B cell (primary cell): ENCODE measurements around the gene NLRP9. TPM values are rescaled to one million over a fixed set of nuclear protein-coding genes. Genes with fewer than 3 reads are reported as not detected.

Experiments used
- ATAC-seq: fragments of 200-7000 bp; cut with Tn5 transposase; one replicate; pipeline ENCODE4 v1.10.0; 2021; ENCODE audit warnings: low read depth, mild to moderate bottlenecking, moderate number of reproducible peaks, moderate library complexity
- CTCF ChIA-PET: fragments of 350-600 bp; sonication (Branson Sonifier 250); formaldehyde crosslinking; loops from one replicate; lab custom pipeline; 2021; ENCODE audit warnings: antibody characterized with exemption, inconsistent platforms; lab: Charles Lee
- POLR2A ChIA-PET: fragments of 350-600 bp; sonication (Branson Sonifier 250); formaldehyde crosslinking; loops from one replicate; lab custom pipeline; 2021; ENCODE audit warnings: antibody characterized with exemption; lab: Charles Lee
- DNase-seq: peaks from one replicate; pipeline ENCODE4 v3.0.0; 2013
- H2AFZ ChIP-seq: 2 replicates; pipeline ENCODE4 v1.6.1; 2012; ENCODE audit warnings: mild to moderate bottlenecking, low read depth, low read length; ENCODE audit not compliant: insufficient read depth, poor library complexity, severe bottlenecking
- H3K27ac ChIP-seq, 2 donors: 1 replicate in 1 of 2; 2 replicates in 1 of 2; pipeline ENCODE4 v1.5.1; 2012 to 2013; ENCODE audit warnings: low read length in 2 of 2, mild to moderate bottlenecking in 2 of 2, moderate library complexity in 1 of 2
- H3K27me3 ChIP-seq, 4 experiments: fragments of 200-600 bp in 1 of 4; sonication (generic) in 1 of 4; replicated peaks in 1 of 4; 1 replicate in 2 of 4; 2 replicates in 2 of 4; pipeline versions ENCODE4 v1.6.1 to v1.7.0; 2013 to 2016; ENCODE audit warnings: low read length in 3 of 4, mild to moderate bottlenecking in 2 of 4, mixed read lengths in 1 of 4, moderate library complexity in 1 of 4; ENCODE audit not compliant: insufficient read depth in 4 of 4, control insufficient read depth in 3 of 4; ENCODE audit errors: control extremely low read depth in 1 of 4
- H3K36me3 ChIP-seq, 2 experiments: replicated peaks in 1 of 2; 1 replicate in 1 of 2; 2 replicates in 1 of 2; pipeline versions ENCODE4 v1.6.1 to v1.7.1; 2013; ENCODE audit warnings: low read length in 1 of 2; ENCODE audit not compliant: insufficient read depth in 2 of 2, control insufficient read depth in 1 of 2; ENCODE audit errors: control extremely low read depth in 1 of 2, extremely low read depth in 1 of 2
- H3K4me1 ChIP-seq, 2 donors: fragments of 200-600 bp in 1 of 2; sonication (generic) in 1 of 2; 1 replicate in 1 of 2; 2 replicates in 1 of 2; pipeline versions ENCODE4 v1.5.1 to v1.6.1; 2013 to 2017; ENCODE audit warnings: low read length in 2 of 2; ENCODE audit not compliant: control insufficient read depth in 2 of 2, insufficient read depth in 2 of 2
- H3K4me2 ChIP-seq: replicated peaks from 2 replicates; pipeline ENCODE3; 2012; ENCODE audit warnings: mild to moderate bottlenecking, low read depth, low read length; ENCODE audit not compliant: poor library complexity, severe bottlenecking
- H3K4me3 ChIP-seq, 5 experiments: fragments of 200-600 bp in 1 of 5; sonication (generic) in 1 of 5; 1 replicate in 3 of 5; 2 replicates in 2 of 5; pipeline versions ENCODE4 v1.5.1 to v1.7.0; 2011 to 2016; ENCODE audit warnings: low read length in 4 of 5, mild to moderate bottlenecking in 4 of 5, low read depth in 2 of 5, control low read depth in 1 of 5, moderate library complexity in 1 of 5; ENCODE audit not compliant: insufficient read depth in 1 of 5; ENCODE audit errors: control extremely low read depth in 1 of 5, extremely low read depth in 1 of 5
- H3K79me2 ChIP-seq: fragments of 200-600 bp; sonication (generic); one replicate; pipeline ENCODE4 v1.6.0; 2016; ENCODE audit warnings: low read length; ENCODE audit not compliant: control insufficient read depth, insufficient read depth
- H3K9ac ChIP-seq: fragments of 200-600 bp; sonication (generic); 2 replicates; pipeline ENCODE4 v1.6.1; 2017; ENCODE audit warnings: mild to moderate bottlenecking, low read length, moderate library complexity
- H3K9me3 ChIP-seq, 3 donors: one replicate each; pipeline versions ENCODE4 v1.6.1 to v1.7.1; 2013; ENCODE audit warnings: low read length in 2 of 3; ENCODE audit not compliant: control insufficient read depth in 2 of 3, insufficient read depth in 1 of 3; ENCODE audit errors: control extremely low read depth in 1 of 3
- H4K20me1 ChIP-seq: 2 replicates; pipeline ENCODE4 v1.6.0; 2012; ENCODE audit warnings: mild to moderate bottlenecking, low read length; ENCODE audit not compliant: insufficient read depth, control insufficient read depth, poor library complexity, severe bottlenecking
- H3K27ac Mint-ChIP-seq: one replicate; pipeline ENCODE4 v1.8.0; 2021; ENCODE audit warnings: mixed read lengths
- H3K27me3 Mint-ChIP-seq: one replicate; pipeline ENCODE4 v1.8.0; 2021; ENCODE audit warnings: mixed read lengths
- H3K4me1 Mint-ChIP-seq: one replicate; pipeline ENCODE4 v1.8.0; 2021; ENCODE audit warnings: mixed read lengths
- H3K4me3 Mint-ChIP-seq: one replicate; pipeline ENCODE4 v1.8.0; 2021; ENCODE audit warnings: mixed read lengths
- H3K9me3 Mint-ChIP-seq: one replicate; pipeline ENCODE4 v1.8.0; 2022; ENCODE audit warnings: mixed read lengths; ENCODE audit not compliant: insufficient read depth
- EZH2 ChIP-seq: IDR thresholded peaks from 2 replicates; pipeline ENCODE4 v1.6.1; 2012; ENCODE audit warnings: borderline replicate concordance, low read depth, mild to moderate bottlenecking, moderate library complexity, low read length; ENCODE audit not compliant: insufficient read depth, poor library complexity, severe bottlenecking
- WGBS: methylation state at CpG from one replicate; pipeline ENCODE4 v1.1.5; 2013; ENCODE audit warnings: missing lambda C conversion rate; ENCODE audit not compliant: insufficient coverage; 5-methylcytosine and 5-hydroxymethylcytosine counted together
- intact Hi-C: fragments of 100-400 bp; cut with micrococcal nuclease; formaldehyde crosslinking; loops from one replicate; pipeline ENCODE4 v1.10.0; 2022
- polyA plus RNA-seq: library from polyadenylated mRNA; depleted of rRNA; stranded (reverse); fragments of >200 nt; gene quantifications from 2 replicates; pipeline ENCODE4 v1.2.3, GENCODE V29; 2012
- total RNA-seq, 2 donors: library from RNA; stranded (reverse); fragments of 120-200 nt in 1 of 2; gene quantifications; 1 replicate in 1 of 2; 2 replicates in 1 of 2; pipeline versions ENCODE4 v1.2.3 to v1.2.4, GENCODE V29; 2013 to 2022
- TF ChIP-seq, protein P1 (sequence below): fragments of 200-600 bp; IDR thresholded peaks from one replicate; pipeline ENCODE4 v1.8.0; 2022; ENCODE audit warnings: antibody characterized with exemption, mild to moderate bottlenecking

The NLRP9 gene
- total and polyA plus RNA-seq, 2 donors (not counting 1 experiment from before 2014, with no cell fraction given) = not detected

DNA sequence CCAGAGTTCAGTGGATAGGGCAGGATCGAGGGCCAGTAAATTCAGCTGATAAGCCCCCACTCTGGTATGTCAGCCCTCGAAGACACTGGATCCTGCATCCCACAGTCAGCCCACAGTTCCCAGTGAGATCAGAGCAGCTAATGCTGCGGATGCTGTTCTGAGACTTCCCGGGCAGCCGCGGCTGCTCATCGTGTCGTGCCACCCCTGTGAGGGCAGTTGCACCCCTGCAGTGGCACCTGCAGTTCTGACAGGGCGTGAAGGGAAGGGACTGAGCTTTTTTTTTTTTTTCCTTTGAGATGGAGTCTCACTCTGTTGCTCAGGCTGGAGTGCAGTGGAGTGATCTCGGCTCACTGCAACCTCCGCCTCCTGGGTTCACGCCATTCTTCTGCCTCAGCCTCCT is 70.7 kb downstream of the NLRP9 start:
- Mint-ChIP-seq H3K4me3 (no peak overlapping the region), H3K4me1 (peaks cover 26% of the 10 kb centered on the region), H3K27ac (no peak overlapping the region), H3K9me3 (no peaks in the 10 kb centered on the region), H3K27me3 (no peaks in the 10 kb centered on the region)
- TF ChIP-seq, protein P1, sequence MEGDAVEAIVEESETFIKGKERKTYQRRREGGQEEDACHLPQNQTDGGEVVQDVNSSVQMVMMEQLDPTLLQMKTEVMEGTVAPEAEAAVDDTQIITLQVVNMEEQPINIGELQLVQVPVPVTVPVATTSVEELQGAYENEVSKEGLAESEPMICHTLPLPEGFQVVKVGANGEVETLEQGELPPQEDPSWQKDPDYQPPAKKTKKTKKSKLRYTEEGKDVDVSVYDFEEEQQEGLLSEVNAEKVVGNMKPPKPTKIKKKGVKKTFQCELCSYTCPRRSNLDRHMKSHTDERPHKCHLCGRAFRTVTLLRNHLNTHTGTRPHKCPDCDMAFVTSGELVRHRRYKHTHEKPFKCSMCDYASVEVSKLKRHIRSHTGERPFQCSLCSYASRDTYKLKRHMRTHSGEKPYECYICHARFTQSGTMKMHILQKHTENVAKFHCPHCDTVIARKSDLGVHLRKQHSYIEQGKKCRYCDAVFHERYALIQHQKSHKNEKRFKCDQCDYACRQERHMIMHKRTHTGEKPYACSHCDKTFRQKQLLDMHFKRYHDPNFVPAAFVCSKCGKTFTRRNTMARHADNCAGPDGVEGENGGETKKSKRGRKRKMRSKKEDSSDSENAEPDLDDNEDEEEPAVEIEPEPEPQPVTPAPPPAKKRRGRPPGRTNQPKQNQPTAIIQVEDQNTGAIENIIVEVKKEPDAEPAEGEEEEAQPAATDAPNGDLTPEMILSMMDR = no peak
- no peak for TF ChIP-seq EZH2
- H3K9me3 ChIP-seq = no peaks in the 10 kb centered on the region
- H3K36me3 ChIP-seq = peaks cover 0 to 86% of the 10 kb centered on the region in 2 experiments
- peaks cover 93% of the 10 kb centered on the region for H4K20me1 ChIP-seq
- H3K27me3 ChIP-seq = no peaks in the 10 kb centered on the region
- ATAC-seq (no peak), DNase-seq (no peak)
- ChIA-PET CTCF (no interaction called here), POLR2A (no interaction called here)
- H3K4me3 ChIP-seq = no peak overlapping the region
- peaks cover 89% of the 10 kb centered on the region for H3K79me2 ChIP-seq
- H3K4me1 ChIP-seq = peaks cover 0 to 7% of the 10 kb centered on the region in 2 donors
- WGBS = 97% methylated on average over 9 of the region's 12 CpGs
- H3K4me2 ChIP-seq = no peak overlapping the region
- H3K27ac ChIP-seq = no peak overlapping the region
- H3K9ac ChIP-seq = no peak overlapping the region
- no peak overlapping the region for H2AFZ ChIP-seq
- intact Hi-C loops = no loop called here

DNA sequence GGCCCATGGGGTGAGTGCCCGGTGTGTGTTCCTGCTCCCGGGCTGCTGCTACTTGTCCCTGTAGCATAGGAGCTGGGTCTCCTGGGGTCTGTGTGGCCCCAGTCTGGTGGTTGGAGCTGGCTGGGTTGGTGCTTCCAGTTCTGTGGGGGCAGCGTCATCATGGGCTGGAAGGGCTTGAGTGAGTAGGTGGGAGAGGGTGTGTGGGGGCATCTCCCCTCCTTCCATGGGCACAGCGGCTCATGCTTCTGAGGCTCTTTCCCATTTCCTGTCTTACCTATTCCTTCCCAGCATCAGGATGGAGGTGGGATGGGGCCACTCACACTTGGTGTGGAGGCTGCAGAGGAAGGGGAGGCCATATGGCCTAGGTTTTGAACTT is 71.2 kb downstream of the NLRP9 start:
- H3K36me3 ChIP-seq = peaks cover 0 to 85% of the 10 kb centered on the region in 2 experiments
- no peak overlapping the region for H3K4me3 ChIP-seq
- no peak overlapping the region for H2AFZ ChIP-seq
- H3K9ac ChIP-seq = no peak overlapping the region
- peaks cover 24% of the 10 kb centered on the region for H3K4me1 Mint-ChIP-seq
- H3K27ac Mint-ChIP-seq = no peak overlapping the region
- H3K27ac ChIP-seq = no peak overlapping the region
- no peak for TF ChIP-seq EZH2
- TF ChIP-seq, protein P1 = no peak
- peaks cover 94% of the 10 kb centered on the region for H4K20me1 ChIP-seq
- H3K27me3 ChIP-seq = no peaks in the 10 kb centered on the region
- 94% methylated on average over 3 of the region's 4 CpGs for WGBS
- H3K9me3 Mint-ChIP-seq = no peaks in the 10 kb centered on the region
- ATAC-seq (no peak), DNase-seq (no peak)
- ChIA-PET POLR2A (no interaction called here), CTCF (no interaction called here)
- H3K27me3 Mint-ChIP-seq = no peaks in the 10 kb centered on the region
- H3K4me3 Mint-ChIP-seq = no peak overlapping the region
- no peak overlapping the region for H3K4me2 ChIP-seq
- H3K79me2 ChIP-seq = peaks cover 94% of the 10 kb centered on the region
- H3K4me1 ChIP-seq = peaks cover 0 to 7% of the 10 kb centered on the region in 2 donors
- intact Hi-C loops = no loop called here
- no peaks in the 10 kb centered on the region for H3K9me3 ChIP-seq
